Colon (tissue), 2 donors: ENCODE results near the gene CORO2B.
"Not testable (repeated sequence)": the region's sequence is repeated elsewhere in the genome, so short reads cannot be mapped to it uniquely, and the experiment has no call there.

ENCODE experiments used
- FAIRE-seq: peaks from 2 replicates; lab custom pipeline; 2012; peaks lifted over from hg19 to GRCh38; lab: Jason Lieb, UNC
- donor health status: control.
- donor health status: control.

The CORO2B gene

GRCh38 chr15:68592054-68592453, 13.3 kb downstream of the CORO2B start:
- FAIRE-seq = no peak

GRCh38 chr15:68592544-68592943, 13.8 kb downstream of the CORO2B start:
- no peak for FAIRE-seq

- FAIRE-seq = no peak
These were observed 14.5 kb downstream of the CORO2B start for GRCh38 chr15:68593341-68593740.

GRCh38 chr15:68593828-68594532, 15.2 kb downstream of the CORO2B start:
- no peak for FAIRE-seq

- FAIRE-seq = no peak
These were observed 15.9 kb downstream of the CORO2B start for GRCh38 chr15:68594533-68595259.

- no peak for FAIRE-seq
These were observed 16.4 kb downstream of the CORO2B start for GRCh38 chr15:68595260-68595564.

GRCh38 chr15:68595761-68596160, 17.0 kb downstream of the CORO2B start:
- FAIRE-seq = no peak

GRCh38 chr15:68596691-68597090, 17.9 kb downstream of the CORO2B start:
- FAIRE-seq = no peak

- no peak for FAIRE-seq
These were observed 18.8 kb downstream of the CORO2B start for GRCh38 chr15:68597581-68597980.

- no peak for FAIRE-seq
These were observed 19.7 kb downstream of the CORO2B start for GRCh38 chr15:68598171-68599152.

- no peak for FAIRE-seq
These were observed 20.4 kb downstream of the CORO2B start for GRCh38 chr15:68599153-68599545.

GRCh38 chr15:68599560-68600071, 20.8 kb downstream of the CORO2B start:
- FAIRE-seq = no peak

- FAIRE-seq = no peak
These were observed 22.7 kb downstream of the CORO2B start for GRCh38 chr15:68601206-68602197.

- no peak for FAIRE-seq
These were observed 23.8 kb downstream of the CORO2B start for GRCh38 chr15:68602459-68603215.

GRCh38 chr15:68603216-68603595, 24.4 kb downstream of the CORO2B start:
- FAIRE-seq = no peak

- FAIRE-seq = no peak
These were observed 25.2 kb downstream of the CORO2B start for GRCh38 chr15:68603951-68604350.

- FAIRE-seq = not testable (repeated sequence)
These were observed 26.2 kb downstream of the CORO2B start for GRCh38 chr15:68604840-68605478.

- no peak for FAIRE-seq
These were observed 27.6 kb downstream of the CORO2B start for GRCh38 chr15:68606375-68606774.

- FAIRE-seq = no peak
These were observed 29.5 kb downstream of the CORO2B start for GRCh38 chr15:68608206-68608843.

- FAIRE-seq = no peak
These were observed 30.0 kb downstream of the CORO2B start for GRCh38 chr15:68608844-68609232.
